GM13977 (cell line): Measurements from ENCODE around the gene SETD2.
A peak's percentile ranks its signal among the peaks of the same experiment; 100 is the strongest.

ENCODE experiments used
- DNase-seq: peaks from one replicate; pipeline ENCODE4 v3.0.0; 2012; ENCODE audit warnings: low spot score
- CTCF ChIP-seq: IDR thresholded peaks from 2 replicates; pipeline ENCODE4 v1.5.1; 2012; ENCODE audit warnings: mild to moderate bottlenecking, control low read depth; ENCODE audit not compliant: insufficient read depth; ENCODE audit errors: extremely low read depth, missing control alignments
- in situ Hi-C: fragments of 300-500 bp; cut with MboI; formaldehyde crosslinking; loops from one replicate; pipeline ENCODE4 v1.12.0; 2022; ENCODE audit warnings: low sequenced_read_pairs, low pct_unique_long_range_greater_than_20kb, mixed read lengths, inconsistent platforms; ENCODE audit not compliant: unreplicated experiment

SETD2 gene

GRCh38 chr3:47057212-47057671 is 106.7 kb downstream of the SETD2 start:
- in situ Hi-C loops, result no loop called here
- TF ChIP-seq CTCF, result no peak
- DNase-seq, result no peak

DNA sequence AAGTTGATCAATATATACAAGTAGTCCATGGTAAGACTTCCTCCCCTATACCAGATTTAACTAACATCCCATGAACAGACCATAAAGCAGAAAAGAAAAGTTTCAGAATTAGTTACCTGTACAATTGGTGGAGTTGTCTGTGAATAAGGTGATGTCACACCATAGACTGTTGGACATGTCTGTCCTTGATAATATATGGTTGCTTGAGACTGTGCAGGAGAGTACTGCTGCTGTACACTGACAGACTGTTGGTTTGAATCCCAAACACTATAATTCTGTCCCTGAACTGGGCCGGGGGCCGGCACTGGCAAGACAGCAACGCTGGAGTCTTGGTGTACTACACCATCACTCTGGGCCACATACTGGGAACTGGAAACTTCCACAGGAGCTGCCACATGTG is 107.2 kb downstream of the SETD2 start:
- in situ Hi-C loops, result no loop called here
- no peak for DNase-seq
- TF ChIP-seq CTCF, result no peak

DNA sequence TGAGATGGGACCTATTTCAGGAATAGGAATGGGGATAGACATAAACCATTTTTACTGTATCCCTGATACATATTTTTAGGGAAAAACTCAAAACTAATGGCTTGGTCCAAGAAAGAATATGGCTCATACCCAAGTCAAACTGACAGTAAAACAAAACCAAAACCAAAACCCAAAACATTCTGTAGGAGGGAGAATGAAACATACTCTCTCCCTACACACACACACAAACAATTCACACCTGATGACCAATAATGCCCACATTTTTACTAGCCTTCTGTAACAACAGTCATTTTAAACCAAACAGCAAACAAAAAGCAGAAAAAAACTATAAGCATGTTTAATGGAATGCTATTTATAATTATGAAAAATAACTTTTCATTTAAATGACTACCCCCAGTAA is 109.5 kb downstream of the SETD2 start:
- in situ Hi-C loops, result no loop called here
- TF ChIP-seq CTCF, result no peak
- DNase-seq, result peak; percentile 18

DNA sequence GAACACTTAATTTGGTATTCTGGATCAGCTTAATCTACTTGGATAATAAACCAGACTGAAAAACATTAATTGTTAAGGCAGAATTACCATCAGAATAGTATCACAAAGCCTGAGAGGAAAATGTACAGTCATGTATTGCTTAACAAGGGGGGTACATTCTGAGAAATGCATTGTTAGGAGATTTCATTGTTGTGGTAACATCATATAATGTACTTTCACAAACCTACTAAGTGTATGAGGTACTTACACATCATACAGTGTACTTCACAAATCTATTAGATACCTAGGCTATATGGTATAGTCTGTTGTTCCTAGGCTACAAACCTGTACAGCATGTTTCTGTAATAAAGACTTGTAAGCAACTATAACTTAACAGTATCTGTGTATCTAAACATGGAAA is 116.2 kb downstream of the SETD2 start:
- no peak for TF ChIP-seq CTCF
- in situ Hi-C loops, result no loop called here

DNA sequence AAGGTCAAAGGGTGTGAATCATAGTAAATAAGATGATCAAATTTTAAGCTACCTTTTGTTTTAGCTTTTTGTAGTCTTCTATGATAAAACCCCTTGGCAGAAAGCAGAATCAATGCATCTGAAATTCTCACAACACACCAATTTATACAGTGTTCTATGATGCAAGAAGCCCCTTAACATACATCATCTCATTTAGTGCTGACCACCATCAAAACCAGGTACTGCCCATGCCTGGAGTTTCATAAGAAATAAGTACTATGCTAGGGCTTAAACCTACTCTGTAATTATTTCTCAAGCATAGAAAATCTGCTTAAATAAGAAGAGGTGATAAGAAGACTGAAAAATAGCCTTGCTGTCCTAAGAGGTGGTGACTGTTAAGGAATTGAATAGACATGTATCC is 116.8 kb downstream of the SETD2 start:
- in situ Hi-C loops, result no loop called here
- no peak for DNase-seq
- no peak for TF ChIP-seq CTCF

More for the DNA sequence above, 116.2 kb downstream of the SETD2 start:
- no peak for DNase-seq

GRCh38 chr3:47042231-47042791 is 121.6 kb downstream of the SETD2 start:
- in situ Hi-C loops, result no loop called here
- no peak for DNase-seq
- TF ChIP-seq CTCF, result no peak
